SH-SY5Y (cell line): Measurements from ENCODE around the gene CROCC2.

ENCODE experiments used
- GATA2 ChIP-seq: IDR thresholded peaks from 2 replicates; pipeline ENCODE4 v1.6.1; 2011; ENCODE audit warnings: mild to moderate bottlenecking, low read depth, low read length
- GATA3 ChIP-seq: IDR thresholded peaks from 2 replicates; pipeline ENCODE4 v1.6.1; 2011; ENCODE audit warnings: low read depth, mild to moderate bottlenecking, low read length, moderate library complexity

DNA sequence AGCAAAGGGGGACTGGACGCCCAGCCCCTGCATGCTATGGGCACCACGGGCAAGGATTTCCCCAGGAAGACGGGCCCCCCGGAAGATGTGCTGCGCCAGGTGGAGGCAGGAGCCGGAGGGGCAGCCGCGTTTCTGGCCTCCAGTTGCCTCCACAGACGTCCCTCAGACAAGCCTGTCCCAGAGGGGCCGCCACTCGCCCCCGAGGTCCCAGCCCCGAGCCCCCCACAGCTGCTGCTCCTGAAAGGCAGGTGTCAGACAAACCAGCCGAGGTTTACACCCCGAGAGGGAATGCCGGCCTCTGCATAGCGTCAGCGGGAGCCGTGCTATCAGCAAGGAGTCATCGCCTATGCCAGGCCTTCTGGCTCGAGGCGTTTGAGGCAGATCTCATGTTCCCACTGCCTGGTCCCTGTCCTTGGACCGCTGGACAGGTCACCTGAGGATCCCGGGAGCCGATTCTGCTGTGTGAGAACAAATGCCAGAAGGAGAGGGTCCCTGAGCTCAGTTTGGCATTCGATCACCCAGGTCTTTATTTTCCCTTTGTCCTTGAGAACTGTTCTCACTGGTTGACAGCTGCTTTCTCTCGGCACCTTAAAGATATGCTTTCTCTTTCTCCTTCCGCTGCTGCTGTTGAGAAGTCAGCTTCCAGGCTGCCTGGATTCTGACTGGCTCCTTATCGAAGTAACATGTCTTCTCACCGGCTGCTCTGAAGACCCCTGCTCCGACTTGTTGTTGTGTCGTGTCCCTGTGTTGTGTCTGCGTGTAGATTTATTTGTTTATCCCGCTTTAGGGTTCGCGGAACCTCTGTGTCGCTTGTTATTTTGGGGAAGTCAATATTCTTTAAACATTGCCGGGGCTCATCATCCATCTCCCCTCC lies 20.6 kb downstream of the CROCC2 start:
- TF ChIP-seq GATA3, result no peak
- TF ChIP-seq GATA2, result 0 out of 2 replicates have a peak, but pooled peaks have one; percentile 20
